Gastrocnemius medialis (tissue), 4 donors: ENCODE data around the gene NRG3. TPM values are rescaled to one million over a fixed set of nuclear protein-coding genes. Genes with fewer than 3 reads are reported as not detected.

Experiments
- ATAC-seq, 2 donors: fragments of 150-250 bp; one replicate each; pipeline ENCODE4 v1.9.1; 2016
- DNase-seq, 2 donors: peaks; one replicate each; pipeline ENCODE4 v3.0.0-alpha.2; 2019
- H3K27ac ChIP-seq, 4 donors: fragments of 200-600 bp; sonication (generic); 1 replicate in 1 of 4; 2 replicates in 3 of 4; pipeline ENCODE4 v1.5.1; 2016 to 2018; ENCODE audit warnings: mild to moderate bottlenecking in 2 of 4, moderate library complexity in 1 of 4
- H3K27me3 ChIP-seq, 3 donors: fragments of 200-600 bp; sonication (generic) in 2 of 3; 1 replicate in 1 of 3; 2 replicates in 2 of 3; pipeline versions ENCODE4 v1.5.1 to v1.6.0; 2016 to 2019; ENCODE audit warnings: mild to moderate bottlenecking in 1 of 3, moderate library complexity in 1 of 3
- H3K36me3 ChIP-seq, 2 donors: fragments of 200-600 bp; sonication (generic) in 1 of 2; one replicate each; pipeline ENCODE4 v1.5.1; 2017 to 2018
- H3K4me1 ChIP-seq, 2 donors: fragments of 200-600 bp; sonication (generic) in 1 of 2; one replicate each; pipeline ENCODE4 v1.5.1; 2016 to 2017; ENCODE audit warnings: mild to moderate bottlenecking in 2 of 2
- H3K4me3 ChIP-seq, 4 donors: fragments of 200-600 bp; sonication (generic) in 3 of 4; 1 replicate in 1 of 4; 2 replicates in 3 of 4; pipeline ENCODE4 v1.5.1; 2016 to 2019; ENCODE audit warnings: mild to moderate bottlenecking in 2 of 4
- H3K9me3 ChIP-seq, 3 donors: fragments of 200-600 bp; sonication (generic) in 2 of 3; 1 replicate in 1 of 3; 2 replicates in 2 of 3; pipeline ENCODE4 v1.5.1; 2016 to 2019
- CTCF ChIP-seq, 5 experiments: fragments of 450-650 bp in 3 of 5; fragments of 200-600 bp in 2 of 5; sonication (generic) in 2 of 5; IDR thresholded peaks in 4 of 5; conservative IDR thresholded peaks in 1 of 5; 1 replicate in 4 of 5; 2 replicates in 1 of 5; pipeline ENCODE4 v1.5.1; 2016 to 2019; ENCODE audit warnings: antibody characterized with exemption in 5 of 5, mild to moderate bottlenecking in 3 of 5, moderate library complexity in 3 of 5
- POLR2A ChIP-seq, 2 donors: fragments of 450-650 bp; IDR thresholded peaks; one replicate each; pipeline ENCODE4 v1.6.1; 2017; ENCODE audit warnings: antibody characterized with exemption in 2 of 2, mild to moderate bottlenecking in 2 of 2, moderate library complexity in 2 of 2
- in situ Hi-C, 4 donors: fragments of 200-750 bp; cut with MboI; loops; one replicate each; pipeline versions ENCODE4 v1.15.0 to v1.8.0; 2017; ENCODE audit warnings: low sequenced_read_pairs in 4 of 4
- intact Hi-C: fragments of 100-400 bp; cut with DNase I; formaldehyde crosslinking; loops from one replicate; pipeline ENCODE4 v1.15.1; 2023; ENCODE audit warnings: low total_unique reads
- total RNA-seq, 4 donors: library from RNA; depleted of rRNA; stranded (reverse); fragments of >200 nt; gene quantifications; one replicate each; pipeline versions ENCODE4 v1.1.0 to v1.2.3, GENCODE V29; 2016

The NRG3 gene
- total RNA-seq, 4 donors from 2014 or later = not detected

GRCh38 chr10:82591421-82591820, 716.4 kb downstream of the NRG3 start:
- no peaks in the 10 kb centered on the region for H3K9me3 ChIP-seq
- H3K36me3 ChIP-seq = no peaks in the 10 kb centered on the region
- DNase-seq = no peak
- H3K4me1 ChIP-seq = no peaks in the 10 kb centered on the region
- no peaks in the 10 kb centered on the region for H3K27me3 ChIP-seq
- in situ Hi-C loops = no loop called here
- H3K27ac ChIP-seq = no peak overlapping the region
- no peak overlapping the region for H3K4me3 ChIP-seq
- no peak for ATAC-seq
- intact Hi-C loops = no loop called here
- no peak for TF ChIP-seq POLR2A (IDR thresholded peaks at IDR 0.05)
- TF ChIP-seq CTCF (IDR thresholded peaks at IDR 0.05 in 4 of 5, conservative IDR thresholded peaks at IDR 0.05 in 1 of 5) = no peak

GRCh38 chr10:82597840-82598239, 722.8 kb downstream of the NRG3 start:
- Histone ChIP-seq H3K4me1 (no peaks in the 10 kb centered on the region), H3K27me3 (no peaks in the 10 kb centered on the region), H3K36me3 (no peaks in the 10 kb centered on the region), H3K27ac (no peak overlapping the region), H3K9me3 (no peaks in the 10 kb centered on the region), H3K4me3 (no peak overlapping the region)
- DNase-seq = no peak
- TF ChIP-seq CTCF (IDR thresholded peaks at IDR 0.05 in 4 of 5, conservative IDR thresholded peaks at IDR 0.05 in 1 of 5) (no peak), POLR2A (IDR thresholded peaks at IDR 0.05) (no peak)
- in situ Hi-C loops = no loop called here
- intact Hi-C loops = no loop called here
- no peak for ATAC-seq

GRCh38 chr10:82609845-82610244, 734.9 kb downstream of the NRG3 start:
- ATAC-seq = no peak
- Histone ChIP-seq H3K4me3 (no peak overlapping the region), H3K4me1 (no peaks in the 10 kb centered on the region), H3K27ac (no peak overlapping the region), H3K36me3 (no peaks in the 10 kb centered on the region), H3K9me3 (no peaks in the 10 kb centered on the region), H3K27me3 (no peaks in the 10 kb centered on the region)
- in situ Hi-C loops (no loop called here), intact Hi-C loops (no loop called here)
- TF ChIP-seq POLR2A (IDR thresholded peaks at IDR 0.05) = no peak
- no peak for TF ChIP-seq CTCF (IDR thresholded peaks at IDR 0.05 in 4 of 5, conservative IDR thresholded peaks at IDR 0.05 in 1 of 5)
- no peak for DNase-seq

GRCh38 chr10:82618007-82618406, 743.0 kb downstream of the NRG3 start:
- ATAC-seq (no peak), DNase-seq (no peak)
- TF ChIP-seq POLR2A (IDR thresholded peaks at IDR 0.05) (no peak), CTCF (IDR thresholded peaks at IDR 0.05 in 4 of 5, conservative IDR thresholded peaks at IDR 0.05 in 1 of 5) (no peak)
- intact Hi-C loops = no loop called here
- no peaks in the 10 kb centered on the region for H3K27me3 ChIP-seq
- in situ Hi-C loops = no loop called here
- no peaks in the 10 kb centered on the region for H3K4me1 ChIP-seq
- no peak overlapping the region for H3K27ac ChIP-seq
- H3K9me3 ChIP-seq = no peaks in the 10 kb centered on the region
- H3K4me3 ChIP-seq = no peak overlapping the region
- H3K36me3 ChIP-seq = no peaks in the 10 kb centered on the region

- in situ Hi-C loops (no loop called here), intact Hi-C loops (no loop called here)
- ATAC-seq = no peak
These were observed 746.7 kb downstream of the NRG3 start for GRCh38 chr10:82621680-82622079.

More at GRCh38 chr10:82621680-82622079, 746.7 kb downstream of the NRG3 start:
- DNase-seq = no peak
- no peak for TF ChIP-seq CTCF (IDR thresholded peaks at IDR 0.05 in 4 of 5, conservative IDR thresholded peaks at IDR 0.05 in 1 of 5)
- no peak for TF ChIP-seq POLR2A (IDR thresholded peaks at IDR 0.05)
- no peaks in the 10 kb centered on the region for H3K9me3 ChIP-seq
- H3K4me3 ChIP-seq = no peak overlapping the region
- no peak overlapping the region for H3K27ac ChIP-seq
- no peaks in the 10 kb centered on the region for H3K36me3 ChIP-seq
- H3K4me1 ChIP-seq = no peaks in the 10 kb centered on the region
- H3K27me3 ChIP-seq = no peaks in the 10 kb centered on the region
